Esophagus squamous epithelium (tissue), 5 donors: ENCODE data around the gene PRPF8. TPM values are rescaled to one million over a fixed set of nuclear protein-coding genes. Genes with fewer than 3 reads are reported as not detected.

Source experiments
- DNase-seq: peaks from one replicate; lab custom pipeline; 2025; lab: John Stamatoyannopoulos, UW
- H3K27ac ChIP-seq, 4 donors: fragments of 200-600 bp; sonication (generic); one replicate each; pipeline ENCODE4 v1.5.1; 2016 to 2019; ENCODE audit warnings: mild to moderate bottlenecking in 1 of 4
- H3K27me3 ChIP-seq, 4 donors: fragments of 200-600 bp; sonication (generic); 1 replicate in 3 of 4; 2 replicates in 1 of 4; pipeline versions ENCODE4 v1.5.1 to v1.6.0; 2017 to 2021; ENCODE audit warnings: antibody characterized with exemption in 1 of 4
- H3K36me3 ChIP-seq, 3 donors: fragments of 200-600 bp; sonication (generic); one replicate each; pipeline ENCODE4 v1.5.1; 2016 to 2019
- H3K4me1 ChIP-seq, 3 donors: fragments of 200-600 bp; sonication (generic); one replicate each; pipeline ENCODE4 v1.5.1; 2017 to 2019
- H3K4me3 ChIP-seq, 4 donors: fragments of 200-600 bp; sonication (generic); 1 replicate in 3 of 4; 2 replicates in 1 of 4; pipeline ENCODE4 v1.5.1; 2016 to 2019; ENCODE audit warnings: mild to moderate bottlenecking in 2 of 4, moderate library complexity in 1 of 4
- H3K9me3 ChIP-seq, 3 donors: fragments of 200-600 bp; sonication (generic); one replicate each; pipeline ENCODE4 v1.5.1; 2016 to 2019
- CTCF ChIP-seq, 6 experiments: fragments of 450-650 bp in 4 of 6; fragments of 200-600 bp in 2 of 6; sonication (generic) in 2 of 6; IDR thresholded peaks; one replicate each; pipeline ENCODE4 v1.5.1; 2016 to 2019; ENCODE audit warnings: antibody characterized with exemption in 6 of 6, mild to moderate bottlenecking in 4 of 6, moderate library complexity in 4 of 6
- POLR2A ChIP-seq, 4 donors: fragments of 450-650 bp; IDR thresholded peaks; one replicate each; pipeline ENCODE4 v1.6.1; 2017; ENCODE audit warnings: antibody characterized with exemption in 4 of 4, mild to moderate bottlenecking in 4 of 4, moderate library complexity in 3 of 4
- WGBS, 2 donors: methylation state at CpG; one replicate each; pipeline ENCODE4 v1.1.5; 2018; 5-methylcytosine and 5-hydroxymethylcytosine counted together
- intact Hi-C: fragments of 100-400 bp; cut with DNase I; formaldehyde crosslinking; loops from one replicate; pipeline ENCODE4 v1.15.0; 2022
- small RNA-seq, 4 donors: library from RNA; depleted of rRNA; stranded (forward); fragments of <200 nt; gene quantifications; one replicate each; pipeline ENCODE3, GENCODE V24; 2016
- total RNA-seq, 4 donors: library from RNA; depleted of rRNA; stranded (reverse); fragments of >200 nt; gene quantifications; one replicate each; pipeline ENCODE4 v1.1.0, GENCODE V29; 2016
- donor health status: DM: yes; HTN: yes; CAD: no.

PRPF8 gene
- total RNA-seq, 4 donors from 2014 or later, result 112 to 157 (median 145) TPM

- Histone ChIP-seq H3K9me3 (no peaks in the 10 kb centered on the region), H3K36me3 (no peaks in the 10 kb centered on the region), H3K4me1 (peaks cover 0 to 29% (median 6%) of the 10 kb centered on the region in 3 donors), H3K4me3 (no peak overlapping the region), H3K27ac (peak overlapping the region in 1 of 4 donors; percentile 5), H3K27me3 (no peaks in the 10 kb centered on the region)
- intact Hi-C loops, result no loop called here
- TF ChIP-seq POLR2A (IDR thresholded peaks at IDR 0.05), result no peak
- no peak for TF ChIP-seq CTCF (IDR thresholded peaks at IDR 0.05)
- WGBS, 2 donors, result 81% methylated on average over 5 of the region's 35 CpGs; no CpG with 5 or more reads in 1 of the 2 donors
- no peak for DNase-seq
Observed at GRCh38 chr17:1604831-1605528, 79.7 kb downstream of the PRPF8 start.

- 77% methylated on average over 6 of the region's 14 CpGs; no CpG with 5 or more reads in 1 of the 2 donors for WGBS, 2 donors
- no peak overlapping the region for H3K27ac ChIP-seq
- DNase-seq, result no peak
- peaks cover 3 to 26% (median 4%) of the 10 kb centered on the region in 3 donors for H3K4me1 ChIP-seq
- no peaks in the 10 kb centered on the region for H3K9me3 ChIP-seq
- H3K4me3 ChIP-seq, result no peak overlapping the region
- intact Hi-C loops, result no loop called here
- no peaks in the 10 kb centered on the region for H3K27me3 ChIP-seq
- no peaks in the 10 kb centered on the region for H3K36me3 ChIP-seq
- TF ChIP-seq POLR2A (IDR thresholded peaks at IDR 0.05), result no peak
Observed at GRCh38 chr17:1601571-1601970, 83.1 kb downstream of the PRPF8 start.

Small RNA genes lying within 50 kb of the gene (small RNA-seq; reads per million reads assigned to genes)
- gene RN7SL105P, result 0 reads per million in 4 donors

Other genes starting within 250 kb of the PRPF8 start
- gene CRK, start 228.6 kb downstream of the PRPF8 start, total RNA-seq, result 10 to 100 TPM; 33.8 to 59.3 (median 51.2) TPM
- gene MYO1C, start 192.2 kb downstream of the PRPF8 start, total RNA-seq, result 10 to 100 TPM; 62.0 to 80.5 (median 64.2) TPM
- gene INPP5K, start 168.3 kb downstream of the PRPF8 start, total RNA-seq, result 10 to 100 TPM; 18.4 to 44.3 (median 35.0) TPM
- 10 to 100 TPM; 40.2 to 81.9 (median 46.6) TPM for gene PITPNA, start 122.1 kb downstream of the PRPF8 start, total RNA-seq
- gene SLC43A2, start 56.0 kb downstream of the PRPF8 start, total RNA-seq, result 10 to 100 TPM in 1 of 4 donors, 1 to 10 TPM in 3; 2.5 to 12.4 (median 5.3) TPM
- gene SCARF1, start 39.1 kb downstream of the PRPF8 start, total RNA-seq, result 1 to 10 TPM; 2.0 to 5.7 (median 3.3) TPM
- 10 to 100 TPM in 3 of 4 donors, 1 to 10 TPM in 1; 3.0 to 16.5 (median 13.9) TPM for gene RILP, start 35.0 kb downstream of the PRPF8 start, total RNA-seq
- gene TLCD2, start 25.5 kb upstream of the PRPF8 start, total RNA-seq, result 1 to 10 TPM; 4.2 to 6.0 (median 5.6) TPM
- 10 to 100 TPM; 12.5 to 33.8 (median 21.1) TPM for gene WDR81, start 39.8 kb upstream of the PRPF8 start, total RNA-seq
- gene SERPINF2, start 58.0 kb upstream of the PRPF8 start, total RNA-seq, result 1 to 10 TPM in 2 of 4 donors, under 1 TPM in 2; 0.22 to 7.1 (median 1.6) TPM
- gene SERPINF1, start 77.2 kb upstream of the PRPF8 start, total RNA-seq, result 100 to 1,000 TPM in 2 of 4 donors, 10 to 100 TPM in 2; 26.6 to 351 (median 80.6) TPM
- 1 to 10 TPM; 5.0 to 9.0 (median 6.5) TPM for gene SMYD4, start 145.0 kb upstream of the PRPF8 start, total RNA-seq
- gene RPA1, start 145.1 kb upstream of the PRPF8 start, total RNA-seq, result 10 to 100 TPM; 16.3 to 29.8 (median 25.6) TPM